ENCODE results near the gene RELN.

DNA sequence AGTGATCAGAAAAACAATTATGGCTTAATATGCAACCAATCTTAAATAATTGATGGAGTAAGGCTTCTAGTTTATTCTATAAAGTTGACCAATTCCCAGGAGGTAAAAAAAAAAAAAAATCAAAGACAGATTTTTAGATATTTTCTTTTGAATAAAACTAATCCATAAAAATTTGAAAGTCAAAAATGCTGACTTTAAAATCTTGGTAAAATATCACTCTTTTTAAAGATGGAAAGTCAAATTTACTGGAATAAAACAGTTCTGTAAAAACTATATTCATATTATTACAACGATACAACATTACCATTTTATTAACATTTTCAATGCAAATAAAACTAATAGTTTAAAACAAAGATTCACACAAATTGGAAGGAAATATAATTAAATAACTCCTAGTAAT is 5.4 kb downstream of the RELN start:
- TF ChIP-seq POLR2A (IDR thresholded peaks at IDR 0.05; ENCODE audit: extremely low read depth, insufficient read length) = no peak
- TF ChIP-seq, protein P1, sequence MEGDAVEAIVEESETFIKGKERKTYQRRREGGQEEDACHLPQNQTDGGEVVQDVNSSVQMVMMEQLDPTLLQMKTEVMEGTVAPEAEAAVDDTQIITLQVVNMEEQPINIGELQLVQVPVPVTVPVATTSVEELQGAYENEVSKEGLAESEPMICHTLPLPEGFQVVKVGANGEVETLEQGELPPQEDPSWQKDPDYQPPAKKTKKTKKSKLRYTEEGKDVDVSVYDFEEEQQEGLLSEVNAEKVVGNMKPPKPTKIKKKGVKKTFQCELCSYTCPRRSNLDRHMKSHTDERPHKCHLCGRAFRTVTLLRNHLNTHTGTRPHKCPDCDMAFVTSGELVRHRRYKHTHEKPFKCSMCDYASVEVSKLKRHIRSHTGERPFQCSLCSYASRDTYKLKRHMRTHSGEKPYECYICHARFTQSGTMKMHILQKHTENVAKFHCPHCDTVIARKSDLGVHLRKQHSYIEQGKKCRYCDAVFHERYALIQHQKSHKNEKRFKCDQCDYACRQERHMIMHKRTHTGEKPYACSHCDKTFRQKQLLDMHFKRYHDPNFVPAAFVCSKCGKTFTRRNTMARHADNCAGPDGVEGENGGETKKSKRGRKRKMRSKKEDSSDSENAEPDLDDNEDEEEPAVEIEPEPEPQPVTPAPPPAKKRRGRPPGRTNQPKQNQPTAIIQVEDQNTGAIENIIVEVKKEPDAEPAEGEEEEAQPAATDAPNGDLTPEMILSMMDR (IDR thresholded peaks at IDR 0.05; ENCODE audit: low read depth, low read length) = no peak
